Activated CD4-positive, alpha-beta T cell treated with anti-CD3 and anti-CD28 coated beads for 4 hours (primary cell): ENCODE results near the gene PTF1A.

Experiments
- DNase-seq, 2 donors: peaks; one replicate each; pipeline ENCODE4 v3.0.0-alpha.2; 2020

The PTF1A gene

GRCh38 chr10:23191764-23192711 is at the start of gene PTF1A:
Gene PTF1A, plus strand, starts transcription at chr10:23192312. Its CDS starts 219 bp downstream, at chr10:23192531.
- no peak for DNase-seq

GRCh38 chr10:23146258-23146657 is 45.9 kb upstream of the PTF1A start:
- DNase-seq, result no peak

GRCh38 chr10:23147035-23147434 is 45.1 kb upstream of the PTF1A start:
- DNase-seq, result no peak

GRCh38 chr10:23148214-23148613 is 43.9 kb upstream of the PTF1A start:
- DNase-seq, result no peak

- DNase-seq, result no peak
These were observed 42.0 kb upstream of the PTF1A start for GRCh38 chr10:23150091-23150490.

- DNase-seq, result no peak
These were observed 41.5 kb upstream of the PTF1A start for GRCh38 chr10:23150610-23151009.

GRCh38 chr10:23151071-23151470 is 41.0 kb upstream of the PTF1A start:
- no peak for DNase-seq

GRCh38 chr10:23155169-23155568 is 36.9 kb upstream of the PTF1A start:
- no peak for DNase-seq

GRCh38 chr10:23156447-23157150 is 35.5 kb upstream of the PTF1A start:
- DNase-seq, result no peak

GRCh38 chr10:23157239-23157681 is 34.9 kb upstream of the PTF1A start:
- no peak for DNase-seq

- no peak for DNase-seq
These were observed 34.3 kb upstream of the PTF1A start for GRCh38 chr10:23157691-23158369.

GRCh38 chr10:23158370-23158769 is 33.7 kb upstream of the PTF1A start:
- DNase-seq, result peak in 1 of 2 donors; percentile 32

GRCh38 chr10:23171232-23171876 is 20.8 kb upstream of the PTF1A start:
- DNase-seq, result no peak

- DNase-seq, result no peak
These were observed 19.5 kb upstream of the PTF1A start for GRCh38 chr10:23172429-23173213.

- DNase-seq, result no peak
These were observed 18.7 kb upstream of the PTF1A start for GRCh38 chr10:23173214-23174073.

GRCh38 chr10:23174074-23174976 is 17.8 kb upstream of the PTF1A start:
- DNase-seq, result no peak

- DNase-seq, result no peak
These were observed 17.1 kb upstream of the PTF1A start for GRCh38 chr10:23174977-23175512.

GRCh38 chr10:23186178-23186577 is 5.9 kb upstream of the PTF1A start:
- no peak for DNase-seq

GRCh38 chr10:23186697-23187096 is 5.4 kb upstream of the PTF1A start:
- no peak for DNase-seq

- no peak for DNase-seq
These were observed 5.0 kb upstream of the PTF1A start for GRCh38 chr10:23187155-23187554.
